Measurements from ENCODE around the gene MTOR. TPM values are rescaled to one million over a fixed set of nuclear protein-coding genes. Genes with fewer than 3 reads are reported as not detected.

Gene MTOR
- total RNA-seq, 1 donor from 2014 or later: 54.7 TPM

DNA sequence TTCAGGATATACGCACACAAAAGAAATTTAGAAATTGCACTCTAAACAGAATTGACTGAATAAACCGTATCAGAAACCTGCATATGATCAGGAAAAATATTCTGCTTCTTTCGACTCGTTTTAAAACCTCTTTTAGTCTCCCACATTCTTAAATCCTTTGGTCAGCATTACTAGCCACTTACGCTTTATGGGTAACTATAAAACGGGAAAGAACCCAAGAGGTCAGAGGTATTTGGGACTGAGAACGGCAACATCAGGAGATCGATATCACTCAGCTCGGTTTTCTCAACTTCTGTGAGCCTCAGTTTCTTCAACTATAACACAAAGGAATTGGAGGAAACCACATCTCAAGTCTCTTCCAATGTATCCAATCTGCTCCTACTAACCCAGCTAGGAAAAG lies 109.6 kb downstream of the MTOR start:
- DNase-seq (ENCODE audit: low read depth): no peak

GRCh38 chr1:11151826-11152612 lies 110.3 kb downstream of the MTOR start:
- DNase-seq (ENCODE audit: low read depth): peak; percentile 52

- no peak for DNase-seq (ENCODE audit: low read depth)
Observed at GRCh38 chr1:11151114-11151513, 111.2 kb downstream of the MTOR start.

- no peak for DNase-seq (ENCODE audit: low read depth)
Observed at GRCh38 chr1:11150326-11150725, 112.0 kb downstream of the MTOR start.

DNA sequence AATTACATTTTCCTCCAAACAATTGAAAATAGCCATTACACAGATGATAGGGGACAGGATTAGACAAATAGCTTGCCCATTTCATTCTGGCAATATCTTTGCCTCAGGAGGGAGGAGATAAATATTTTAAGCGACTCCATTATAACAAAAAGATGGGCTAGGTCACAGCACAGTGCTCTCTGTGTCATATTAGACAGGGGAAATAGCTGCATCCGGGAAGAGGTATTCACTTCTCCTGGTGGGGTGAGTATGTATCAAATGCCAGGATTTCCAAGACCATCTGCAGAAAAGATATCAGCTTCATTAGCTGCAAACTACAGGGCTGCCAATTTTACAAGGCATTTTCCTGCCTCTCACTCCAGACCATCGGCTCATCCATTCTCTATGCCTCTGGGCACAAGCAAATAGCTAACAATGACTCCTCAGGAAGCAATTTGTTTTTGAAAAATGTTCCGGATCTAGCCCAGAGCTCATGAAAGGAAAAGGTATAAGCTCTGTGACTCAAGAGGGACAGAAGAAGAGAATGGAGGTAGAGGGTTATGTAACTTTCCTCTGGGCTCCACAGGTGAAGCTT lies 115.1 kb downstream of the MTOR start:
- DNase-seq (ENCODE audit: low read depth): no peak

GRCh38 chr1:11145741-11146140 lies 116.6 kb downstream of the MTOR start:
- DNase-seq (ENCODE audit: low read depth): no peak

GRCh38 chr1:11144570-11145256 lies 117.6 kb downstream of the MTOR start:
- DNase-seq (ENCODE audit: low read depth): no peak

DNA sequence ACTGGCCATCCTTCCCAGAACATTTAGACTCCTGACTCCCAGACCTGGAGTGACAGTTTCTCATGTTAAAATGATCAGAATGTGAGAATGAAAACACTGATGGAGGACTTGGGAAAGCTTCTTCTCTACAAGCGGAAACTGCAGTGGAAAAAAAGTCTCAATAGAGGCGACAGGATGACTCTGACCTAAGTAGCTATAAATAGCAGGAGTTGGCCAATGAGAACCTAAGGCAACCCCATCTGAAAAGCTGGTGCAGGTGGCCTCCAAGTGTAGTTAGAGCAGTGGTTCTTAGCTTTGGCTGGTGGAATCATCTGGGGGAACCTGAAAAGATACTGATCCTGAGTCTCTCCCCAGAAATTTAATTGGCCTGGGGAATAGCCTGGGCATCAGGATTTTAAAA lies 118.4 kb downstream of the MTOR start:
- DNase-seq (ENCODE audit: low read depth): peak; percentile 40

GRCh38 chr1:11143401-11143800 lies 119.0 kb downstream of the MTOR start:
- no peak for DNase-seq (ENCODE audit: low read depth)

DNA sequence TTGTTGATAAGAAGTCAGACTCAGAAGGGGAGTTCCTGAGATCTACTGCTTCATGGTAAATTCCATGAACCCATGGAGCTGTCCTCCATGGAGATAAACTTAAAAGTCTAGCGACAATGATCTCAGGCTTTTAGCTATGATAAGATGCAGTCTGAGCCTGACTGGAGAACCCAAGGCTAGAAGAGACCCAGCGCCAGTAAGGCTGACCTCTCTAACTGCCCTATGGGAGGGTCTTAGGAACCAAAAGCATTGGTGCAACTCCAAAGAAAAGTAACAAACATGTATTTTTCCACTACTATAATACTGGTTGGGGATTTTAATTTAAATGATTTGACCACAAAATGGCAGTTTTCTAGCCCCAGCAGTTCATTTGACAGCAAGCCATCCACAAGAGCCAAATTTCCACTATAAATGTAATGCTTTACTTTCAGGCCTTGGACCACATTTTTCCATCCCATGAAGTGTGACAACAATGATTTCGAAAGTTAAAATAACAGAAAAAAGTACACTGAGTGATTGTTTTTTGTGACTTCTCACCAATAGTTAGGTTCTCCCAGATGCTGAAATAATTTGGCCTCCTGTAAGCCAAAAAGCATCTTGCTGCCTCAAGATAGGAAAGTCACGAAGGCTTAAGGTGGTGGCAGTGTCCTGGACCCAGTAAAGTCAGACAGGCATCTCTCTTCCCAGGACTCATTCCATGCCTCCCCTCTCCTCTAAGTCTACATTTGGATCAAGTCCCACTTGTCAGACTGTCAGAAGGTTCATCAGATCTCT lies 119.5 kb downstream of the MTOR start:
- DNase-seq (ENCODE audit: low read depth): no peak

DNA sequence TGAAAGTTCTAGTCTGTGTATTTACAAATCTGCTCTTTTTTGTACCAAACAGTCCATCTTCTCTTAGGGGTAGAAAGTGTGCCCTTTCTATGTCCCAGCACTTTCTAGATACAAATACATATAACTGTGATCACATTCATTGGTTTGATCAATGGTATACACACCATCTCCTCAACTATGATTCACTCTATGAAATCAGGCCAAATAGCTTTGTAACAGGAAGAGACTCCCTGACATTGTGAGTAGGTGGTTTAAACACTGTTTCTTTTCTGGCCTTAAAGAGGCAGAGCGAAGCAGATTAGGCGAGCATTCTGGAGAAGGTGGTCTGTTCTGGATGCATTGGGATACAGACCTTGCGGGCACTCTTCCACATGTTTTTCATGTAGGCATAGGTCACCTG lies 123.4 kb downstream of the MTOR start:
- no peak for DNase-seq (ENCODE audit: low read depth)

DNA sequence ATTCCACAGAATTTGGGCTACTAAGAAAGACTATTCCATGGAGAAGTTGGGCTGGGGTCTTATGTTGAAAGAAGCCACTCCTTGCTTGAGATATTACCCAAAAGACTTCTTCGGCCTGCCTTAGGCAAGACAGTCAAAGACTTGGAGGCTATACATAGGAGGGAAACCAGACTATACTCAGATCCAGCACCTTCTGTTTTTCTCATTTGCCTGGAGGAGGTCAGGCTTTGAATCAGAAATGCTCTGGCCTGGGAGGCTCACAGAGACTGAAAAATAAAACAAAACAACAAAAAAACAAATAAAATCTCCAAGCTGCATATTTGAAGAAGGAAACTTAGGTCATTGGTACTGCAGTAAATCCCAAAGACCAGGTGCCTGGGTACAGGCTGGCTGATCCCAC lies 124.3 kb downstream of the MTOR start:
- no peak for DNase-seq (ENCODE audit: low read depth)

GRCh38 chr1:11134898-11135266 lies 127.5 kb downstream of the MTOR start:
- DNase-seq (ENCODE audit: low read depth): peak; percentile 75

GRCh38 chr1:11134251-11134897 lies 128.0 kb downstream of the MTOR start:
- peak; percentile 51 for DNase-seq (ENCODE audit: low read depth)

DNA sequence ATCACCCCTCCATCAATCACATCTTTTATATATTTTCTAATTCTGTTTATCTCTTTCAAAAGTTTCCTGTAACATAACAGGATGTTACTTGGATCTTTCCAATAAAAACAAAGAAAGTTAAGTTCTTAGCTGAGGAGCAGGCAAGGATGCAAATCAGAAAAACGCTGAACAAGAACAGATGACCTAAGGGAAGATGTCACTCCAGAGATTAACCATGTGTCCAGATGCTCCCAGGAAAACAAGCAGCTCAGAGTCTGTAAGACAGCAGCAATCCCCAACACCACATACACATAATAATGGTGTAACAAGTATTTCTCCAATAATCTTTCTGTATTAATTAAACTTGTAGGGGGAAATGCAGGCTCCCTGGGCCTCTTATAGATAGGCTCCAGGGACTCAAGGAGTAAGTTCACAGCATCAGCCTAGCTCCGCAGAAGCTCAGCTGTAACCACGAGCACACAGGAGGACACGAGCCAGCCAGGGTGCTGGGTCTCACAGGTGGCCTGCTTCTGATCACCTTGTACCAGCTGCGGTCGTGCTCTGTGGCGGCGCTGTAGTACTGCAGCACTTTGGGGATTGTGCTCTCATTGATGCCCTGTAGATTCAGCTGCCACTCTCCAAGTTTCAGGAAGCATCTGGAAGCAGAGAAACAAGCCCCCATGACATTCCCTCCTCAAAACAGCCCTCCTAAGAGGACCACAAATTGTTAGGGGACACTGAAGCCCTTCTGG lies 129.6 kb downstream of the MTOR start:
- DNase-seq (ENCODE audit: low read depth): no peak

- DNase-seq (ENCODE audit: low read depth): no peak
Observed at GRCh38 chr1:11131816-11132215, 130.5 kb downstream of the MTOR start.

DNA sequence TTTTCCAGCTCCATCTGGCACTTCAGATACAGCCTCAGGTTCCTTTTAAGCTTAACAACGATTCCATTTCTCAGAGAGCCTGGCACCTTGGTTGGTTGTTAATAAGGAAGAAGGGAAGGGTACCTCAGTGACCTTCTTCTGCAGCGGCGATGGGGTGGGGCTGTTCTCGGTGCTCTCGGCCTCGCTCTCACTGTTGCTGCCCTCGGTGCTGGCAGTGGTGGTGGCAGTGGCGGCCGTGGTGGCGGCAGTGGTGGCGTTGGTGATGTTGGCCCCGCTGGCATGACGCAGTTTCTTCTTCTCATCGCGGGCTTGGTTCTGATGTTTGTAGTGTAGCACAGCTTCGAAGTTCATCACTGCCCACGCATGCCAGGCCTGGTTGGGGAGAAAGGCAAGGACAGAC lies 131.9 kb downstream of the MTOR start:
- DNase-seq (ENCODE audit: low read depth): no peak

GRCh38 chr1:11129649-11130390 lies 132.5 kb downstream of the MTOR start:
- DNase-seq (ENCODE audit: low read depth): no peak

GRCh38 chr1:11126569-11126968 lies 135.8 kb downstream of the MTOR start:
- no peak for DNase-seq (ENCODE audit: low read depth)

- no peak for DNase-seq (ENCODE audit: low read depth)
Observed at GRCh38 chr1:11125931-11126330, 136.4 kb downstream of the MTOR start.

Measured in myocyte (in vitro differentiated cells).